HEK293T (cell line): Measurements from ENCODE around the gene IFNW1.
"Not testable (repeated sequence)": the region's sequence is repeated elsewhere in the genome, so short reads cannot be mapped to it uniquely, and the experiment has no call there.

Source experiments
- CTCF ChIA-PET: fragments of 350-600 bp; formaldehyde crosslinking; extraction: SDS; loops from one replicate; lab custom pipeline; 2021; ENCODE audit warnings: antibody characterized with exemption, inconsistent platforms; lab: Yijun Ruan, JAX
- POLR2A ChIA-PET: fragments of 350-600 bp; formaldehyde crosslinking; extraction: SDS; loops from one replicate; lab custom pipeline; 2020; ENCODE audit warnings: antibody characterized with exemption, inconsistent platforms; lab: Yijun Ruan, JAX
- DNase-seq: peaks from one replicate; pipeline ENCODE4 v3.0.0; 2012; ENCODE audit warnings: mixed read lengths; ENCODE audit errors: extremely low spot score
- ARNT ChIP-seq: fragments of 450-650 bp; IDR thresholded peaks from 2 replicates; pipeline ENCODE4 v1.6.1; 2017; ENCODE audit warnings: mild to moderate bottlenecking
- BHLHE40 ChIP-seq: fragments of 450-650 bp; IDR thresholded peaks from 2 replicates; pipeline ENCODE4 v1.6.1; 2016; ENCODE audit warnings: mild to moderate bottlenecking, moderate library complexity, borderline replicate concordance
- CTBP1 ChIP-seq: fragments of 450-650 bp; IDR thresholded peaks from 2 replicates; pipeline ENCODE4 v1.6.1; 2016; ENCODE audit warnings: borderline replicate concordance
- ELF4 ChIP-seq: fragments of 450-650 bp; IDR thresholded peaks from 2 replicates; pipeline ENCODE4 v1.6.1; 2017; ENCODE audit warnings: antibody characterized with exemption
- FOXA1 ChIP-seq: fragments of 450-650 bp; IDR thresholded peaks from 2 replicates; pipeline ENCODE4 v1.6.1; 2016; ENCODE audit warnings: mild to moderate bottlenecking
- FOXK2 ChIP-seq: fragments of 450-650 bp; IDR thresholded peaks from 2 replicates; pipeline ENCODE4 v1.6.1; 2016; ENCODE audit warnings: mild to moderate bottlenecking
- FOXM1 ChIP-seq: fragments of 450-650 bp; IDR thresholded peaks from 2 replicates; pipeline ENCODE4 v1.6.1; 2017; ENCODE audit warnings: mild to moderate bottlenecking, borderline replicate concordance
- HDGF ChIP-seq: fragments of 450-650 bp; IDR thresholded peaks from 2 replicates; pipeline ENCODE4 v1.6.1; 2017; ENCODE audit warnings: antibody characterized with exemption, borderline replicate concordance
- L3MBTL2 ChIP-seq: fragments of 450-650 bp; conservative IDR thresholded peaks from 2 replicates; pipeline ENCODE4 v1.6.1; 2016; ENCODE audit warnings: mild to moderate bottlenecking
- LEF1 ChIP-seq: fragments of 450-650 bp; IDR thresholded peaks from 2 replicates; pipeline ENCODE4 v1.6.1; 2017; ENCODE audit warnings: mild to moderate bottlenecking, borderline replicate concordance
- NFRKB ChIP-seq: fragments of 450-650 bp; IDR thresholded peaks from 2 replicates; pipeline ENCODE4 v1.6.1; 2016; ENCODE audit warnings: mild to moderate bottlenecking, moderate library complexity
- SP1 ChIP-seq: fragments of 450-650 bp; IDR thresholded peaks from 2 replicates; pipeline ENCODE4 v1.6.1; 2017
- SUZ12 ChIP-seq: fragments of 450-650 bp; IDR thresholded peaks from 2 replicates; pipeline ENCODE4 v1.6.1; 2016; ENCODE audit warnings: mild to moderate bottlenecking
- TARDBP ChIP-seq: fragments of 450-650 bp; IDR thresholded peaks from 2 replicates; pipeline ENCODE4 v1.6.1; 2016
- ZNF384 ChIP-seq: fragments of 450-650 bp; IDR thresholded peaks from 2 replicates; pipeline ENCODE4 v1.6.1; 2016
- TF ChIP-seq, protein P1 (sequence below): fragments of 450-650 bp; IDR thresholded peaks from 2 replicates; pipeline ENCODE4 v1.6.1; 2016

IFNW1 gene

DNA sequence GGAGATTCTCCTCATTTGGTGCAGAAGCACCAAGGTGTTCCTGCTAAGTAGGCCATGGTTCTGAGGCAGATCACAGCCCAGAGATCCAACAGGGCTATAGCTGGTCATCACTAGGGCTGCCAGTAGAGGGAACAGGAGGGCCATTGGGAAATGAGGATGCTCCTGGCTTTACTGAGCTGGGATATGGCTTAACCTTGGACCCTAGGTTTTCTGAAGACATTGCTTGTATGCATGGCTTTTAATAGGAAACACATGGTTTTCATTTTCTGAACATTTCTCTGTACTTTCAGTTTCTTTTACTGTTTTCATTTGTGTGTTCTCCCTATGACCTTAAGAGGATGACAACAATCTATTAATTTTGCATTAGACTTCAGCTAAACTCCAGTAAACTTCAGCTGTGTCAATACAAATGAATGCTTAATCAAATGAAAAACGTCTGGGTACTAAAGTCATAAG lies at the start of gene IFNW1:
Gene IFNW1 (minus strand): TSS at position 406 of the 456 bp plus-strand sequence. CDS start 262 bp downstream, at position 144.
- ChIA-PET POLR2A (no interaction called here), CTCF (no interaction called here)
- TF ChIP-seq NFRKB (no peak), SUZ12 (no peak), L3MBTL2 (no peak), CTBP1 (no peak), FOXA1 (no peak), ARNT (no peak), SP1 (no peak), ELF4 (no peak), FOXK2 (no peak), TARDBP (no peak), LEF1 (no peak), ZNF384 (no peak), HDGF (no peak), BHLHE40 (no peak), FOXM1 (no peak)
- TF ChIP-seq, protein P1, sequence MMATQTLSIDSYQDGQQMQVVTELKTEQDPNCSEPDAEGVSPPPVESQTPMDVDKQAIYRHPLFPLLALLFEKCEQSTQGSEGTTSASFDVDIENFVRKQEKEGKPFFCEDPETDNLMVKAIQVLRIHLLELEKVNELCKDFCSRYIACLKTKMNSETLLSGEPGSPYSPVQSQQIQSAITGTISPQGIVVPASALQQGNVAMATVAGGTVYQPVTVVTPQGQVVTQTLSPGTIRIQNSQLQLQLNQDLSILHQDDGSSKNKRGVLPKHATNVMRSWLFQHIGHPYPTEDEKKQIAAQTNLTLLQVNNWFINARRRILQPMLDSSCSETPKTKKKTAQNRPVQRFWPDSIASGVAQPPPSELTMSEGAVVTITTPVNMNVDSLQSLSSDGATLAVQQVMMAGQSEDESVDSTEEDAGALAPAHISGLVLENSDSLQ: no peak
- peak; percentile 25 for DNase-seq

DNA sequence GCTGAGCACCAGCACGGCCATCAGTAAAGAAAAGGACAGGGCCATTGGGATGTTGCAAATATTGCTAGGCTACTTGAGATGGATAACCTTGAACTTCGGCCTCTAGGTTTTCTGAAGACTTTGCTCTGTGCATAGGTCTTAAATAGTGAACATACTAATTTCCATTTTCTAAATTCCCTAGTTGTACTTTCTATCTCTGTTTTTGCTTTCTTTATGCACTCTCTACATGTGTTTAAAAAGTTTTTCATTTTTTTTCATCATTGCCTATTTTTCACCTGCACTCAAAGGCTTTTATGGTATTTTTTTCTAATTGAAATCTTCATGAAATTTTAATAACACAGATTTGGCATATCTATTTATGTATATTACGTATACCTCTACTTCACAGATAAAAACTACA lies 45.9 kb upstream of the IFNW1 start, which contains the start of gene IFNA4:
Gene IFNA4 (minus strand): TSS at position 101 of the 400 bp plus-strand sequence. CDS start 56 bp downstream, at position 45.
- CTCF ChIA-PET, POLR2A ChIA-PET, DNase-seq: not testable (repeated sequence)

DNA sequence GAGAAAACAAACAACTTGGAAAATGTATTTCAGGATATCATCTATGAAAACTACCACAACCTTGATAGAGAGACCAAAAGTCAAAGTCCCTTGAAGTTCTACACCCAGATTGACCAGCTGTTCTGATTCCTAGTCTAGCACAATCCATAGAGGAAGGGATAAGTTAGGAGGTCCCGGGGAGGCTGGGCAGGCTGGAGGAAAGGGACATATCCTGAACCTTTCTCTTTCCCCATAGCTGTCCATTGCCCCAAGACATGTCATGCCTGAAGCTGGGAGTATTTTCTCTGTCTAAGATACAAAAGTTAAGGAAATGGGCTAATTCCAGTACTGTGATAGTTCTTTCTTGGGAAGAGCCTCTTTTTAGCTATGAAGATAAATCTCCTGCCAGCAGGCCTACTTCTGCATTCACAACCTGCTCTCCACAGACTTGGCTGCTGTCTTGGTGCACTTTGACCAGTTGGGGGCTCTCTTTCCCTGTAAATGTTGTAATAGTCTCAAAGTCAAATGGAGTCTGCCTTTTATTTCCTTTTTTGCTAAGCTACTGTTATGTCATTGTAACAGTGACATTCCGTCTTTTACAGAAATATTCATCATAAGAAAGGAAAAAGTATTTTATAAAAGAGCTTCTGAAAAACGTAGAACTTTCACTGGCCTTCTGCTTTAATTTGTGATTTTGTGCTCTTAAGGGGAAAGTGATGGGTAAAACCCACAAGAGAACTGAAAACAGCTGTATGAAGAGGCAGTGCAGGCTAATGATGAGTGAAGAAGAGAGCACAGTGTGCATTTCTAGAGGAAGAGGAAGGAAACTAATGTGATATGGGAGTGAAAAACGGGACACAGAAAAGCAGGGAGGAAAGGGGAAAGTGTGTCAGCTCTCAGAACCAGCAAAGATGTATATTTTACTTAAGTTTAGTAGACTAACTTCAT lies 41.4 kb upstream of the IFNW1 start:
- CTCF ChIA-PET: interaction anchor here (0.5 to 0.9 kb wide), 5 partner anchors 29 to 313 kb away, joined by 3 to 4 read pairs (median 3); no protein-coding TSS in a partner anchor
- POLR2A ChIA-PET, DNase-seq: not testable (repeated sequence)

DNA sequence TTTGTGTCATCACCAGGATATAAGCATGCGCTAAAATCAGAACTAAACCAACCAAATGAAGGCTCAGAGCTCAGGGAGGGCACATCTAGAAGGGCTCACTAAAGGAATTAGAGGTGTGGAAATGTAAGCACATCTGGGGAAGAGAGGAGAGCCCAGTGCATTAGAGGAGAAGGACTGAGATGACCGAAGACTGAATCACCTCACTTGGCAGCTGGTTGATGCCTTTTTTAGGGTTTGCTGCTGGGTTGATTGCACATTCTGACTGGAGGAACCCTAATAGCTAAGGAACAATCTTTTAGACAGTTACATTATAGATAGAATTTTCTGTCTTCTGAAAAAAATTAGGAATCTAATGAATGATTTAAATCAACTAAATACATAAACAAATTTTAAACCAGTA lies 33.0 kb upstream of the IFNW1 start:
- ChIA-PET CTCF (no interaction called here), POLR2A (no interaction called here)
- no peak for DNase-seq
- TF ChIP-seq FOXM1: no peak
- TF ChIP-seq BHLHE40: no peak
- TF ChIP-seq CTBP1: no peak
- no peak for TF ChIP-seq TARDBP
- TF ChIP-seq ARNT: no peak
- TF ChIP-seq, protein P1: no peak
- TF ChIP-seq FOXA1: no peak
- TF ChIP-seq ELF4: no peak
- no peak for TF ChIP-seq LEF1
- TF ChIP-seq L3MBTL2: no peak
- no peak for TF ChIP-seq SUZ12
- no peak for TF ChIP-seq SP1
- TF ChIP-seq HDGF: no peak
- no peak for TF ChIP-seq NFRKB
- no peak for TF ChIP-seq FOXK2

DNA sequence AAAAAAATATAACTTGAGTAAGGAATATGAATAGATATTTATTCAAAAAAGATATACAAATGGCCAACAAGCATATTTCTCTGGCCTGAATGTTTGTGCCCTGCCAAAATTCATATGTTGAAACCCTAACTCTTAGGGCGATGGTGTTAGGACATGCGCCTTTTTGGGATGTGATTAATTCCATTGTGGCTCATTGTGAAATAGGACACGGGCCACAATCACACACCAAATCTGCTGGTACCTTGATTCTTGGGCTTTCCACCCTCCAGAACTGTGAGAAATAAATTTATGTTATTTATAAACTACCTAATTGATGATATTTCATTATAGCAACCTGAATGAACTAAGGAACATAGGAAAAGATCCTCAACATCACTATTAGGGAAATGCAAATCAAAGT lies 30.5 kb upstream of the IFNW1 start:
- TF ChIP-seq SP1: no peak
- no peak for TF ChIP-seq FOXA1
- TF ChIP-seq, protein P1: no peak
- no peak for TF ChIP-seq ARNT
- TF ChIP-seq L3MBTL2: no peak
- no peak for TF ChIP-seq TARDBP
- DNase-seq: no peak
- ChIA-PET CTCF (no interaction called here), POLR2A (no interaction called here)

DNA sequence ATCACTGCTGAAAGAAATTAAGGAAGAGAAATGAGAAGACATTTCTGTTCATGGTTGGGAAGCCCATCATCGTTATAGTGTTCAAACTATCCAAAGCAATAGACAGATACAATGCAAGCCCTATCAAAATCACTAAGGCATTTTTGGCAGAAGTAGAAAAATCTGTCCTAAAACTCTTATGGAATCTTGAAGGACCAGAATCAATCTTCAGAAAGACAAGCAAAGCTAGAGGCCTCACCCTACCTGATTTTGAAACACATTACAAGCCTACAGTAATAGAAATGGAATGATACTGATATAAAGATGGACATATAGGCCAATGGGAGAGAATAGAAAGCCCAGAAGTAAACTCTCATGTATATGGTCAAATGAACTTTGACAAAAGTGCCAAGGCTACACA lies 29.7 kb upstream of the IFNW1 start:
- POLR2A ChIA-PET: no interaction called here

DNA sequence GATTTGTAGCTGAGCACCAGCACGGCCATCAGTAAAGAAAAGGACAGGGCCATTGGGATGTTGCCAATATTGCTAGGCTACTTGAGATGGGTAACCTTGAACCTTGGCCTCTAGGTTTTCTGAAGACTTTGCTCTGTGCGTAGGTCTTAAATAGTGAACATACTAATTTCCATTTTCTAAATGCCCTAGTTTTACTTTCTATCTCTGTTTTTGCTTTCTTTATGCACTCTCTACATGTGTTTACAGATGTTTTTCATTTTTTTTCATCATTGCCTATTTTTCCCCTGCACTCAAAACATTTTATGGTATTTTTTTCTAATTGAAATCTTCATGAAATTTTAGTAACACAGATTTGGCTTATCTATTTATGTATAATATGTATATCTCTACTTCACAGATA lies 24.9 kb upstream of the IFNW1 start, which contains the start of gene IFNA21:
Gene IFNA21 (minus strand): TSS at position 101 of the 400 bp plus-strand sequence. CDS start 48 bp downstream, at position 53.
- POLR2A ChIA-PET, CTCF ChIA-PET, DNase-seq: not testable (repeated sequence)

More for the DNA sequence above, 29.7 kb upstream of the IFNW1 start:
- CTCF ChIA-PET: no interaction called here
- TF ChIP-seq CTBP1 (no peak), SP1 (no peak), FOXK2 (no peak), HDGF (no peak), ZNF384 (no peak), L3MBTL2 (no peak), FOXA1 (no peak)
- no peak for DNase-seq
